ENCODE results near the gene DLD.

DNA sequence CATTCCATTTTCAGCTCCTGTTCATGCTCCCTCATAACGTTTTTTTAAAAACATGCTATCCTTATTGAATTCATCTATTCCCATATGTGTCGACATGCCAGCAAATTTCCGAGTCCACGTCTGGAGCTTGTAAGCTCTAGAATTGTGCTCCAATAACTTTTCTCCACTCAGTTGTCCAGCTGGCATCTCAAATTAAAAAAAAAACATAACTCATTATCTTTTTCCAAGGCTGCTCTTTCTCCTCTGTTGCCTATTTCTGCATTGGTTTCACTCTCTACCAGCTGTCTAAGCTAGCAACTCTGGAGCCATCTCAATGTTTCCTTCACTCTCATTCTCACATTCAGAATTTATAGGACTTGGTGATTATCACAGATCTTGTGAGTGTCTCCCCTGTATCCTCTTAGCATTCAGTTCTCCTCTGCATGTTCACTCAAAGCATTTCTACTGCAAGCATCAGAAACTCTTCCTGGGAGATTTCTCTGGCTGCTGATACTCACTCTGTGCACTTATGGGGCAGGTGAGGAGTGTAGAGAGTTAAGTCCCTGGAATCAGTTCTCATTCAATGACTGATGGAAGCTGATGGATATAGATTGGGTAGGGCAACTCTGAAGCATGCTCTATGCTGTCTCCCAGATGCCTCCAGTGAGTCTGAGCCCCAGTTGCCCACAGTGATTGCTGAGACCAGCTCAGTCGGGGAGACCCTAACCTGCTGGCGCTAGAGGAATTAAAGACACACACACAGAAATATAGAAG, 6.7 kb upstream of the DLD start:
- TF ChIP-seq, protein P1, sequence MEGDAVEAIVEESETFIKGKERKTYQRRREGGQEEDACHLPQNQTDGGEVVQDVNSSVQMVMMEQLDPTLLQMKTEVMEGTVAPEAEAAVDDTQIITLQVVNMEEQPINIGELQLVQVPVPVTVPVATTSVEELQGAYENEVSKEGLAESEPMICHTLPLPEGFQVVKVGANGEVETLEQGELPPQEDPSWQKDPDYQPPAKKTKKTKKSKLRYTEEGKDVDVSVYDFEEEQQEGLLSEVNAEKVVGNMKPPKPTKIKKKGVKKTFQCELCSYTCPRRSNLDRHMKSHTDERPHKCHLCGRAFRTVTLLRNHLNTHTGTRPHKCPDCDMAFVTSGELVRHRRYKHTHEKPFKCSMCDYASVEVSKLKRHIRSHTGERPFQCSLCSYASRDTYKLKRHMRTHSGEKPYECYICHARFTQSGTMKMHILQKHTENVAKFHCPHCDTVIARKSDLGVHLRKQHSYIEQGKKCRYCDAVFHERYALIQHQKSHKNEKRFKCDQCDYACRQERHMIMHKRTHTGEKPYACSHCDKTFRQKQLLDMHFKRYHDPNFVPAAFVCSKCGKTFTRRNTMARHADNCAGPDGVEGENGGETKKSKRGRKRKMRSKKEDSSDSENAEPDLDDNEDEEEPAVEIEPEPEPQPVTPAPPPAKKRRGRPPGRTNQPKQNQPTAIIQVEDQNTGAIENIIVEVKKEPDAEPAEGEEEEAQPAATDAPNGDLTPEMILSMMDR (IDR thresholded peaks at IDR 0.05): no peak
- no peak for TF ChIP-seq POLR2A (IDR thresholded peaks at IDR 0.05)
